Cardiac fibroblast (primary cell): ENCODE data around the gene RUFY1.
A peak's percentile ranks its signal among the peaks of the same experiment; 100 is the strongest.

Source experiments
- DNase-seq, 2 donors: peaks; one replicate each; pipeline versions ENCODE4 v3.0.0 to v3.0.0-alpha.2; 2010; ENCODE audit warnings: low read depth in 2 of 2
- H3K4me3 ChIP-seq, 2 donors: replicated peaks in 1 of 2; 1 replicate in 1 of 2; 2 replicates in 1 of 2; pipeline ENCODE4 v1.5.1; 2011; ENCODE audit warnings: low read depth in 2 of 2, low read length in 2 of 2, mild to moderate bottlenecking in 2 of 2, moderate library complexity in 1 of 2
- CTCF ChIP-seq: IDR thresholded peaks from one replicate; pipeline ENCODE4 v1.5.1; 2011; ENCODE audit warnings: low read depth, mild to moderate bottlenecking, low read length, inconsistent platforms

Gene RUFY1

GRCh38 chr5:179610903-179611265, 60.5 kb downstream of the RUFY1 start:
- no peak overlapping the region for H3K4me3 ChIP-seq
- no peak for DNase-seq
- TF ChIP-seq CTCF = no peak

- TF ChIP-seq CTCF = no peak
- H3K4me3 ChIP-seq = no peak overlapping the region
- peak in 1 of 2 donors; percentile 27 for DNase-seq
Measured at GRCh38 chr5:179612577-179613459, 62.5 kb downstream of the RUFY1 start.

GRCh38 chr5:179613460-179614071, 63.2 kb downstream of the RUFY1 start:
- no peak for TF ChIP-seq CTCF
- no peak for DNase-seq
- H3K4me3 ChIP-seq = no peak overlapping the region

- no peak for TF ChIP-seq CTCF
- no peak overlapping the region for H3K4me3 ChIP-seq
- no peak for DNase-seq
Measured at GRCh38 chr5:179614745-179615144, 64.4 kb downstream of the RUFY1 start.

GRCh38 chr5:179615203-179615602, 64.8 kb downstream of the RUFY1 start:
- H3K4me3 ChIP-seq = no peak overlapping the region
- DNase-seq = no peak
- no peak for TF ChIP-seq CTCF

GRCh38 chr5:179616002-179616594, 65.7 kb downstream of the RUFY1 start:
- no peak overlapping the region for H3K4me3 ChIP-seq
- no peak for TF ChIP-seq CTCF
- no peak for DNase-seq
